Ectodermal cell (in vitro differentiated cells): ENCODE results near the gene GOLT1A.

Source experiments
- H3K27ac ChIP-seq: 2 replicates; pipeline ENCODE4 v1.7.0; 2013; ENCODE audit warnings: mild to moderate bottlenecking, low read depth, low read length; ENCODE audit not compliant: insufficient read depth, poor library complexity, severe bottlenecking
- H3K27me3 ChIP-seq: 2 replicates; pipeline ENCODE4 v1.7.0; 2013; ENCODE audit warnings: mild to moderate bottlenecking, low read length; ENCODE audit not compliant: insufficient read depth, control insufficient read depth, poor library complexity, severe bottlenecking
- H3K36me3 ChIP-seq: one replicate; pipeline ENCODE4 v1.7.0; 2013; ENCODE audit warnings: low read length; ENCODE audit not compliant: control insufficient read depth, insufficient read depth
- H3K4me1 ChIP-seq: one replicate; pipeline ENCODE4 v1.7.0; 2013; ENCODE audit warnings: low read length; ENCODE audit not compliant: control insufficient read depth, insufficient read depth
- H3K4me3 ChIP-seq: 2 replicates; pipeline ENCODE4 v1.7.0; 2013; ENCODE audit warnings: low read depth, low read length, control low read depth; ENCODE audit not compliant: insufficient read depth
- H3K9me3 ChIP-seq: 2 replicates; pipeline ENCODE4 v1.7.0; 2013; ENCODE audit warnings: mild to moderate bottlenecking, low read length, moderate library complexity; ENCODE audit not compliant: control insufficient read depth
- WGBS, 2 experiments: methylation state at CpG; one replicate each; pipeline ENCODE4 v1.1.7; 2013; ENCODE audit warnings: missing lambda C conversion rate in 2 of 2; 5-methylcytosine and 5-hydroxymethylcytosine counted together

The GOLT1A gene

DNA sequence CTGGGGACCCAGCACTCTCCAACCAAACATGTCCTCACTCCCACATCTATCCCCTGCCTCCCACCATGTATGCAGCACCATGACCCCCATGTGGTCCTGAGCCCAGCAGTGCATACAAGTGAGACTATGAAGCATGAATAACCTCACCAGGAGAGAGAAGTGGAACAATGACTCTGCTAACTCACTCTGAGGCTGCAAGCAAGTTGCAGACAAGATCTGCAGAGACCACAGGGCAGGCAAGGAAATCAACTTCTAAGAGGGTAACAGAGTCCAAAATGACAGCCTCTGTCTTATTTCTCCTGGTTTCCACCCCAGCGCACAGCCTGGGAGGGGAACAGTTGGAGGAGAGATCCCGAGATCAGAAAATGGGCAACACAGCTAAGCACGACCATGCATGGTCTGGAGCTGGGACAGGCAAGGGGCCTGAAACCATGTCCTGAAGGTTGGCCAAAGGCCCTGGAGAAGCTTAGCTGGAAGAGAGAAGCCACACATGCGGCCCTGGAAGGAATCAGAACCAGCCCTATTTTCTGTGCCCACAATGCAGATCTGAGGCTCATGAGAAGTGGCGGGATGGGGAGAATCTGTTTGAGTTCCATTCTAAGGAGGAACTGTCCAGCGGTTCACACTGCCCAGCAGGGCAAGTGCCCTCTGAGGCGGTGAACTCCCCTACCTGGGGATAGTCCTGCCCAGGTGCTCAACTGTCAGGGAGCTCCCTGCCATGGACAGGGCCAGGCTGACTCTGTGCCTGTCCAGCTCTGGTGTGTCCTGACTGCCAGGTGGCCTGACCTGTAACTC lies 35.1 kb downstream of the GOLT1A start:
- H3K9me3 ChIP-seq: no peaks in the 10 kb centered on the region
- 90 to 92% methylated on average over 7 of the region's 7 CpGs for WGBS, 2 experiments
- H3K4me3 ChIP-seq: no peak overlapping the region
- H3K4me1 ChIP-seq: no peaks in the 10 kb centered on the region
- H3K27me3 ChIP-seq: peaks cover 3% of the 10 kb centered on the region
- H3K27ac ChIP-seq: no peak overlapping the region
- no peaks in the 10 kb centered on the region for H3K36me3 ChIP-seq

DNA sequence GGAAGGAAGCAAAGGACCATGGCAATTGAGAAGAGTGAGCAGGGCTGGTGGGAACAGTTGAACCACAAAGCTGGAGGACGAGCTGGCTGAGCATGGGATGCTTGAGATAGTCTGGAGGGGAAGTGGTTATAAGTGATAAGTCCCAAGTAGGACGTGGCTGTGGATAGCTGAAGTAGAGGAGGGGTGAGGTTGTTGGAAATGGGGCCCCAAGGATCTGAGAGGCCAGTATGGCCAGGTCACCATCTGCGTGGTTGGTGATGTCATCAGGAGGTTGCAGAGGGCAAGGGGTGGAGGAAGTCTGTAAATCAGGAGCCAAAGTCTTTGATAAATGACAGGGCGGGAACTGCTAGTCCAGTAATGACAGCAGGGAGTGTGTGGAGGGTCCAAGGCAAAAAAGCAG lies 36.7 kb downstream of the GOLT1A start:
- no peak overlapping the region for H3K27ac ChIP-seq

DNA sequence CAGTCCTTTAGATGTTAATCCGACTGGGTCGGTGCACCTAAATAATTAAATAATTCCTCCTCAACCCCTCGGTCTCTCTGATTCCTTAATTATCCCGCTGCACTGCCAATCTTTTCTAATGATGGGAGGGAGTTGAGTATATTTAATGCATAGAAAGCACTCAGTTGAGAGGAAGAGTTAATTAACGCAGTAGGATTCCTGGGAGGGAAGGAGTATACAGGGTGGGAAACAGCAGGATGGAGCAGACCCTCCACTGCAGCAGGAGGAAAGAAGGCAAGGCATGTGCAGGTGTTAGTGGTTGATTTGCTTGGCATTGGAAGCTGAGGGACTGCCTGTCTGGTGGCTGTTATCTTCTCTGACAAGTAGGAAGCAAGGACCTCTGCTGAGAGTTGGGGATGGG lies 37.7 kb downstream of the GOLT1A start:
- H3K27ac ChIP-seq: no peak overlapping the region
- no peaks in the 10 kb centered on the region for H3K9me3 ChIP-seq
- H3K4me1 ChIP-seq: no peaks in the 10 kb centered on the region
- no peak overlapping the region for H3K4me3 ChIP-seq
- no peaks in the 10 kb centered on the region for H3K36me3 ChIP-seq
- WGBS, 2 experiments: 86 to 89% methylated on average over 3 to 5 of the region's 5 CpGs
- H3K27me3 ChIP-seq: peaks cover 3% of the 10 kb centered on the region

More for the DNA sequence above, 36.7 kb downstream of the GOLT1A start:
- no peak overlapping the region for H3K4me3 ChIP-seq
- no peaks in the 10 kb centered on the region for H3K4me1 ChIP-seq
- no peaks in the 10 kb centered on the region for H3K9me3 ChIP-seq
- no peaks in the 10 kb centered on the region for H3K36me3 ChIP-seq
- H3K27me3 ChIP-seq: peaks cover 3% of the 10 kb centered on the region
- WGBS, 2 experiments: 81 to 89% methylated on average over 4 of the region's 4 CpGs

DNA sequence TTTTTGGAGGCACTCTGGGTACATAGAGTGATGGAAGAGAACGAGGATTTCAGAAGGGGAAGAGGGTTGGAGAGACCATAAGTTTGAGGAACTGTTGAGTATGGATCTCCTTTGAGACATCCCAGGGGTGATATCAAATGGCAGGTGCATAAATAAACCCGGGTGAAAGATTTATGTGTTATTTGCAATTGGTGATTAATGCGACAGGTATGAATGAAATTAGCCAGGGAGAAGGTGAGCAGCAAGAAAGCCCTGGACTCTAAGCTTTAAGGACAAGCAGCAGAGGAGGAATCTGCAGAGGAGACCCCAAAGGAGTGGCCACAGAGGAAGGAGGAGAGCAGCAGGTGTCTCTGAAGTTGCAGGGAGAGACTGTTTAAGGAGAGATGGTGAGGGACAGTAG lies 38.8 kb downstream of the GOLT1A start:
- 86 to 90% methylated on average over 3 of the region's 3 CpGs for WGBS, 2 experiments
- peaks cover 3% of the 10 kb centered on the region for H3K27me3 ChIP-seq

DNA sequence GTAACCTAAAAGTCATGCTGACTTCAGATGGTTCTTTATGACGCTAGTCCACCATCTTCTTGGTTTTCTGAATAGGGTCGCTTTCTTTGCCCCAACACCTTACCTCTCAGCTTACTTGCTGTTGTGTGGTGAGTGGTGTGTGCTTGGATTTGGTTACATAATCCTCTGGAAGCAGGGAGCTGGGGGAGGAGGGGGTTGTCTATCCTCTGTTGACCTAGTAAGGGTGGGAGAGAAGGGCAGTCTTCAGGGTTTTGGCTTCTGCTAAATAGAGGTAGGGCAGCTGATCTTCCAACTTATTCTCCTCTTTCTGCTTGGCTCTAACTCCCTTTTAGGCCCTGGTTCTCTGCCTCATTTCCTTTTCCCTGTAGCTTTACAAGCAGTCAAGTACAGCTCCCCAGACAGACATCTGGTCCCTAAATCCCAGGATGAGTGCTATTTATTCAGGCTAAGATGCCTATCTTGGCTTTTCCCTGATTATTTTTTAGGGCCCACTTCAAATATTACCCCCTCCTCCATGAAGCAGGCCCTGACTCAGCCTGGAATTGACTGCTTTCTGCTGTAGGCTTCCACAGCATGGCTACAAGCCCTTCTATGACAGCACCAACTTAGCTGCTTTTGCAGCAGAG lies 41.3 kb downstream of the GOLT1A start:
- Histone ChIP-seq H3K4me1 (no peaks in the 10 kb centered on the region), H3K36me3 (no peaks in the 10 kb centered on the region), H3K9me3 (no peaks in the 10 kb centered on the region), H3K27ac (no peak overlapping the region), H3K4me3 (no peak overlapping the region), H3K27me3 (no peaks in the 10 kb centered on the region)
- WGBS, 2 experiments: 94 to 100% methylated on average over 1 to 2 of the region's 2 CpGs

More for the DNA sequence above, 38.8 kb downstream of the GOLT1A start:
- H3K9me3 ChIP-seq: no peaks in the 10 kb centered on the region
- no peaks in the 10 kb centered on the region for H3K4me1 ChIP-seq
- H3K27ac ChIP-seq: no peak overlapping the region
- H3K36me3 ChIP-seq: no peaks in the 10 kb centered on the region
- no peak overlapping the region for H3K4me3 ChIP-seq

DNA sequence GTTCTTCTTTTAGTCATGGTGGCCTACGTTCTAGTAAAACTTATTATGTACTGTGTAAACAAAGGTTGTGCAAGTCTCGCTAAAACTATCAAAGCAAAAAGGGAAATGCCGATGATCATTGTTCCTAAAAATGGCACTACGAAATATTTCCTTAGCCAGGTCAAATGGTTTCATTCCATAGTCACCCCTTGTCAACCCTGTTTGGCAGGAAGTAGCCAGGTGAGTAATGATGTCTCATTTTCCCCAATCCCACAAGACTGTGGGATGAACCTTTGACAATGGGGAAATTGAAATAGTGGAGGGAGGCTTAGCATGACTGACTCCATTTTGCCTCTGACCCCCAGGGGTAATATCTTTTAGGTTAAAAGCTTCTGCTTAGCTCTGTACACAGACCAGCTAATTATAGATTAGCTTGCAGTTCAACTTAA lies 42.0 kb downstream of the GOLT1A start:
- no peak overlapping the region for H3K27ac ChIP-seq
- H3K36me3 ChIP-seq: no peaks in the 10 kb centered on the region
- no peaks in the 10 kb centered on the region for H3K27me3 ChIP-seq
- no peaks in the 10 kb centered on the region for H3K4me1 ChIP-seq
- WGBS, 2 experiments: 86 to 91% methylated on average over 4 of the region's 4 CpGs
- no peak overlapping the region for H3K4me3 ChIP-seq
- no peaks in the 10 kb centered on the region for H3K9me3 ChIP-seq

DNA sequence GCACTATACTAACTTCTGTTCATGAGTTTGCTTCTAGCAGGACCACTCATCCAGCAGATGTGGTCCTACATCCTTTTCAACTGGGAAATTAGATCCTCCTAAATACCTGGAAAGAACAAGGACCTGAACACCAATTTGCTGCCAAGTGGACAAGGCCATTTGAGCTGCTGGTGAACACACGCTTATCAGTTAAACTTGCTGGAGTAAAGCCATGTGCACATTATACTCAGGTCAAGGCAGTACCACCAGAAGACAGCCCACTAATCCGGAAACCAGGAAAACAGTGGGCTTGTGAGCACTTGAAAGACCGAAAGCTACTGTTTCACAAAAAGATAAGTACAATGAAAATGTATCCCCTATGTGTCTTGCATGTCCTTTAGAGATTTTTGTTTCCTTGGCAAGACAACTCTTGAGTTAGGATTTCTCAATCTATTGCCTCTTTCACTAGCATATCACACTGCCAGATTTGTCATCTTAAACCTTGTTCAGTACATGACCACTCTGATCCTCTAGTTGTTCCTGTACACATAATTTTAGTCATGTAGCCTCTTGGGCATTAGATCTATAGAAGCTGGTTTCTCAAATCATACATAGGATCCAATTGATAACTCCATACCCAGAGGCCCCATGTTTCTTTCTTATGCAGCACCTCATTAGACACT lies 43.2 kb downstream of the GOLT1A start:
- H3K27ac ChIP-seq: no peak overlapping the region
- H3K4me3 ChIP-seq: no peak overlapping the region
- no peaks in the 10 kb centered on the region for H3K27me3 ChIP-seq
- no peaks in the 10 kb centered on the region for H3K4me1 ChIP-seq
- H3K36me3 ChIP-seq: no peaks in the 10 kb centered on the region
- WGBS, 2 experiments: 84 to 90% methylated on average over 3 of the region's 3 CpGs
- H3K9me3 ChIP-seq: no peaks in the 10 kb centered on the region

DNA sequence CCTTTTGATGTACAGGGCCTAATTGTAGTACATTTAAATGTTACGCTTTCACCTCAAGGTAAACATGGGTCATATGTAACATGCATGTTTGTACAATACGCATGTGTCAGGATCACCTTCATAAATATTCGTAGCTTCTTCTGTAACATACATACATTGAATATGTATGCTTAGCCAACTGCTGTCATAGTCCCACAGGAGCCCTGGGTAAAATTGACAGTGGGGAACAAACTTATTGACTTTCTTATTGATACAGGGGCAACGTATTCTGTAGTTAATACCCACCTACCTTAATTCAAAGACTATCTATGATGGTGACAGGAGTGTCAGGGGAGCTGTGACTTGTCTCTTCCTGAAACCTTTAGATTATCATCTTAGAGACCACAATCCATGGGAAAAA lies 43.9 kb downstream of the GOLT1A start:
- WGBS, 2 experiments: 79 to 95% methylated on average over 4 of the region's 4 CpGs
- no peaks in the 10 kb centered on the region for H3K27me3 ChIP-seq
- H3K36me3 ChIP-seq: no peaks in the 10 kb centered on the region
- H3K9me3 ChIP-seq: no peaks in the 10 kb centered on the region
- H3K27ac ChIP-seq: no peak overlapping the region
- H3K4me1 ChIP-seq: no peaks in the 10 kb centered on the region
- no peak overlapping the region for H3K4me3 ChIP-seq

DNA sequence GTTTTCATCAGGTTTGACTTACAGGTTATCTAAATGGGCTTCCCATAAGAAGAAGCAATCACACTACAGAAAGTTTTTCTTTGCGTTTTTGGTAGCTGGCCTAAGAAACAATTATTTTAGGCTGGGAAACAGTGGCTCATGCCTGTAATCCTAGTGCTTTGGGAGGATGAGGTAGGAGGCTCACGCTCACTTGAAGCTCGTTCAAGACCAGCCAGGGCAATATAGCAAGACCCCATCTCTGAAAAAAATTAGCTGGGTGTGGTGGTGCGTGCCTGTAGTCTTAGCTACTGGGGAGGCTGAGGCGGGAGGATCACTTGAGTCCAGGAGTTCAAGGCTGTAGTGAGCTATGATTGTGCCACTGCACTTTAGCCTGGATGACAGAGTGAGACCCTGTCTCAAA lies 46.1 kb downstream of the GOLT1A start:
- WGBS, 2 experiments: 91% methylated on average over 5 of the region's 5 CpGs
- Histone ChIP-seq H3K27me3 (no peaks in the 10 kb centered on the region), H3K27ac (no peak overlapping the region), H3K9me3 (no peaks in the 10 kb centered on the region), H3K4me3 (no peak overlapping the region), H3K36me3 (no peaks in the 10 kb centered on the region), H3K4me1 (no peaks in the 10 kb centered on the region)

DNA sequence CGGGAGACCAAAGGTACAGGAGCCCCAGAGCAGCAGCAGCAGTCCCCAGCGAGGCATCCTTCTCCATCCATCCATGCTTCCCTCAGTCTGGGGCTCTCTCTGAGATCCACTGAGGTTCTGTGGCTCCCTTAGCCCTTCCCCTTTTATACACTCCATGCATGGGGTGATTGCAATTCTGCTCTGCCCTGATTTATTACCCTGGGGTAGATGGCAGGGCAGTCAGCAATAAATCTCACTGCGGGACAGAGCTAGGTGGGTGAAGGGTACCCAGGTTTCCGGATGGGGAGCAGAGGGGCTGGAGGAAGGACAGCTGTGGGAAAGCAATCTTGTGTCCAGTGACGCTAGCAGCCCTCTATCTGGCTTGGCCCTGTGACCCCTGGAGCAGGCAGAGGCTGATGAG lies 47.6 kb downstream of the GOLT1A start, which contains the start of gene REN:
TSS of gene REN (minus strand) at position 119 of the 400 bp plus-strand sequence. CDS start at position 75, 44 bp downstream.
- Histone ChIP-seq H3K27ac (no peak within 1 kb of the TSS), H3K36me3 (no peaks in the 10 kb centered on the region), H3K9me3 (no peaks in the 10 kb centered on the region), H3K27me3 (no peaks in the 10 kb centered on the region), H3K4me1 (no peaks in the 10 kb centered on the region), H3K4me3 (no peak within 1 kb of the TSS)
- 88 to 92% methylated on average over 5 of the region's 5 CpGs for WGBS, 2 experiments
